Esophagus mucosa (tissue), 1 donor: ENCODE data around the gene HAP1. TPM values are rescaled to one million over a fixed set of nuclear protein-coding genes. Genes with fewer than 3 reads are reported as not detected.

Source experiments
- ATAC-seq: fragments of 200-7000 bp; cut with Tn5 transposase; one replicate; pipeline ENCODE4 v1.9.1; 2020
- total RNA-seq: library from RNA; stranded (reverse); gene quantifications from one replicate; pipeline ENCODE4 v1.2.4, GENCODE V29; 2023
- donor health status: DM: yes; HTN: yes; CAD: no.

The HAP1 gene
- total RNA-seq, 1 donor from 2014 or later = 1.4 TPM

DNA sequence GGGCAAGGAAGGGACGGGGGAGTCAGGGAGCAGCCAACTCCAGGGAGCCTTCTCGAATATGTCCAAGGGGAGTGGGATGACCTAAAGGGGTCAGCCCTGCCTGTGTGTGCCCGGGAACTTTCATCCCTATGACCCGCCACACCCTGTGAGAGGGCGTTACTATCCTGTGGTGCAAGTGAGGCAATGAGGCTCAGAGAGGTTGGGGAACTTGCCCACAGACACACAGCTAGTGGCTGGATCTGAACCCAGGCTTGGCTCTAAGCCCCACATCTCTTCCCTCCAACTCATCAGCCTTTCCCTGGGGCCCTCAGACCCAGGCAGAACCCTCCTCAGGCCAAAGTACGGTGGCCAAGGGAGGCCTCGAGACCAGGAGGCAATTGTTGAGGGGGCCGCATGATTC, 28.9 kb upstream of the HAP1 start:
- ATAC-seq = peak; percentile 25

DNA sequence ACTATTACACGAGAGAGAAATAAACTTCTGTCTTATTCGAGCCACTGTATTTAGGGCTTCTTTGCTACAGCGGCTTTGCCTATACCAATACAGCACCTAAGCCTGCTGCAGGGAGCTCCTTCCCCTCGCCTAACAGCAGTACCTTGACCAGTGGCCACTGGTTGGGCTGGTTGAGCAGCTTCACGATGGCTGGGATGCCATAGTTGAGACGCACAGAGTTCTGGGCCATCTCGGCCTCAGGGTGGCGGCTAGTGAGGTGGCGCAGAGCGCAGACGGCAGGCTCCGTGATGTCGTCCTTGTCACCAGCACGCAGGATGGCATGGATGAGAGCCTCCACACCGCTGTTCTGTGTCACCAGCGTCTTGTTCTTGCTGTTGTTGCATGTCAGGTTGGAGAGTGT, 28.4 kb upstream of the HAP1 start:
- no peak for ATAC-seq

DNA sequence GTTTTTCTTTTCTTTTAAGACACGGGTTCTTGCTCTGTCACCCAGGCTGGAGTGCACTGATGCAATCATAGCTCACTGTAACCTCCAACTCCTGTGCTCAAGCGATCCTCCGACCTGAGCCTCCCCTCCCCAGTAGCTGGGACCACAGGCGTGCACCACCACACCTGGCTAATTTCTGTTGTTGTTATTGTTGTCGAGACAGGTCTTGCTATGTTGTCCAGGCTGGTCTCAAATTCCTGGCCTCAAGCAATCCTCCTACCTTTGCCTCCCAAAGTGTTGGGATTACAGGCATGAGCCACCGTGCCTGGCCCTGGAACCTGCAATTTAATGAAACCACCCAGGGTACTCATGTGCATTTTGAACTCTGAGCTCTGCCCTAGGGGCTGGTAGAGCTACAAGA, 27.9 kb upstream of the HAP1 start:
- no peak for ATAC-seq

DNA sequence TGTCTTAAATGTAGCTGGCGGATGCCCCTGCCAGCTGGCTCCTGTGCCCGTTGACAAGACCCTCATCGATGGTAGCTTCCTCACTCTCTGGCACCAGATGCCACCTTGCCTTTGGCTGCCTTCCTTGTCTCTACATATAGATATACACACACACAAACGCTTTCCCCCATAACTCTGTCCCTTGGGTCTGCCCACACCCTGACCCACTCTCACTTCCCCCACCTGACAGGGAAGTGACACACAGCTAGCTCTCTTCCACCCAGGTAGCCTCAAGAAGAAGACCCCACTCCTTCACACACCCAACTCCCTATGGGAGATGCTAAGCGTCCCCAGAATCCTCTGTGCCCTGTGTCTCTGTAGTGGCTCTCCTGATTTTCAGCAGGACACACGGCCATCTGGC, 26.4 kb upstream of the HAP1 start:
- no peak for ATAC-seq

DNA sequence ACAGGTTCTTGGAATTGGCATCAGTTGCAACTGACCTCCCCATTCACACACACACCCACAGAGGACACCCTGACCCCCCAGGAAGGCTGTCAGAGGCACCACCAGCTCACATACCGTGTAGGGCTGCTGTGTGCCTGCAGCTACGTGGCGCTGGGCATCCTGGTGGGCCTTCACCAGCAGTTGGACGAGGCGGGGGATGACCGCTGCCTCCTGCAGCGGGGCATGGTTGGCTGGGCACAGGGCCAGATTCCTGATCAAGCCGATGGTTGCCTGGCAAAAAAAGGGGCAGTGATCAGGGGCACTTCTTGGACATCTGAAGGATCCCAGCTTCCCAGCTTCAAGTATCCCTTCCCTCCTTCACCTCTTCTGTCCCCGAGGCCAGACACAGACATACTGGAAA, 24.2 kb upstream of the HAP1 start:
- ATAC-seq = peak; percentile 3

DNA sequence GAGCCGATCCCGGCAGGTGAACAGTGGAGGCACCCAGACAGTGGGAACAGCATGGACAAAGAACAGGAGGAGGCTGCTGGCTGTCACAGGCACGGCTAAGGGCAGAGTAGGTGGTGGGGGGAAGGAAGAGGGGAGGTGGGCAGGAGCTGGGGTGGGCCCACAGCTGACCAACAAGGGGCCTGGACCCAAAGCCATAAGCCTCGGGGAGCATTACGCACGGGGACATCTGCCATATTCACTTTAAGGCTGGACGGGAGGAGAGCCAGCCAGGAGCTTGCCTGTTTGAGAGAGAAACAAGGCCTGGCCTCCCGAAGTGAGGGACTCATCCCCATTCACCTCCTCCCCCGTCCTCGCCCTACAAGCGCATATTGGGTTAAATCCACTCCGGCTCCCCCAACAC, 19.6 kb upstream of the HAP1 start:
- no peak for ATAC-seq

DNA sequence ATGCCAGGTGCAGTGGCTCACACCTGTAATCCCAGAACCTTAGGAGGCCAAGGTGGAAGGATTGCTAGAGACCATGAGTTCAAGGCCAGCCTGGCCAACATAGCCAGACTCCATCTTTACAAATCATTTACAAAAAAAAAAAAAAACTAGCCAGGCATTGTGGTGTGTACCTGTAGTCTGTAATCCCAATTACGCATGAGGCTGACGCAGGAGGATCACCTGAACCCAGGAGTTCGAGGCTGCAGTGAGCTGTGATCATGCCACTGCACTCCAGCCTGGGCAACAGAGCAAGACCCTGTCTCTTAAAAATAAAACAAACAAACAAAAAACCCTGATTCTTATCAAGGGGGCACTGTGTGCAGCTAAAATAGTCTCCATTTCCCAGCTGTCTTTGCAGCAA, 16.8 kb upstream of the HAP1 start:
- ATAC-seq = no peak

DNA sequence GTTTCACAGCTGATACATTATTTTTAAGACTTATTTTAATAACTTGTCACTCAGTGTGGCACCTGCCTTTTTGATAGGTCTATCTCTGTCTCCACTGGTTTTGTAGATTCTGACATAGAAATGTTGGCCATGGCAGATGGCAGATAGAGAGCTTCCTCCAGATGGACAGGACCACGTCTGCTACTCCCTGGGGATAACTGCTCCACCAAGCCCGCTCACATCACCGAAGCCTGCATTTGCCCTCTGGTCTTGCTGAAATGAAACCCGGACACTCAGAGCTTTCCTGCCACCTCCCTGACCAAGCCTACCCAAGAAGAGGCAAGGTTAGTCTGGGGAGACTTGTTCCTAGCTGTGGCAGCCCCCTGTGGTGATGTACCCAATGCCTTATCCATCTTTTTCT, 16.4 kb upstream of the HAP1 start:
- ATAC-seq = no peak

DNA sequence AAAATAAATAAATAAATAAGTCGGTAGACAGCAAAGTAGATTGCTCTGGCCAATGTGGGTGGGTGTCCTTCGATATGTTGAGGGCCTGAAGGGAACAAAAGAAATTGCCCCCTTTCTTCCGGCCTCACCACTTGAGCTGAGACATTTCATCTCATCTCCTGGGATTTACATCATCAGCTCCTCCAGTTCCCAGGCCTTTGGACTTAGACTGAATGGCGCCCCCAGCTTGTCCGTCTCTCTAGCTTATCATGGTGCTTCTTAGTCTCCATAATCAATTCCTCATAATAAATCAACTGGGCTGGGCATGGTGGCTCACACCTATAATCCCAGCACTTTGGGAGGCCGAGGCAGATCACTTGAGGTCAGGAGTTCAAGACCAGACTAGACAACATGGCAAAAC, 13.8 kb upstream of the HAP1 start:
- ATAC-seq = no peak

DNA sequence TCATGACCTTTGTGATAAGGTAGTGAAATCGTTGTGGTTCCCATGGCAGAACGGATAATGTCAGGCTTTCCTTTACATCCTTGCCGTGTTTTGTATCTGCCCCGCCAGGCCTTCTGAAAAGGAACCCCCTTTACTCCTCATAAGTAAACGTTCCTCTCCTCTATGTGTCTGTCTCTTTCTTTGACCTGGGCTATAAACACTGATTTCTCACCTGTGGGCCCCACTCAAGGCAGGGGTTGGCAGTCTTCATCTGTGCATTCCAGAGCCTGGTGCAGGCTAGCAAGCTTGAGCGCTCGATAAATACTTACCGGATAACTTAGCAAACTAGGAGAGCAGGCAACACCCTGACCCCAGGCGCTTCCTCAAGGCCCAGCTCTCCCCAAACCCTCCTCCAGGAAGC, 7.3 kb upstream of the HAP1 start:
- ATAC-seq = peak; percentile 3

DNA sequence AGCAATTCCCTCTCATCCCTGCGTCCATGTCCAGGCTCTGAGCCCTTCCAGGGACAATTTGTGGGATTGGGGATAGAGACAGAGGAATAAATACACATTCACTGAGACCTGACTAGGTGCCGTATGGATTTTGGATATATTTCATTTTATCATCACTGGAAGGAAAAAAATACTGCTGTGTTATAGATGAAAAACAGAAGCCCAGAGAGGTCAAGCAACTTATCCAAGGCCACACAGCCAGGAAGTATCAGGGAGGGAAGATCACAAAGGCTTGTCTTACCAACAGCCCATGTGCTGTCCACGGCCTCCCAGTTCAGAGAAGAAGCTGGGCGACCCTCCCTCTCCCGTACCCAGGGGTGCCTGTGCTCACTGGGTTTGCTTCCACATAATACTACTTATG, 6.1 kb upstream of the HAP1 start:
- no peak for ATAC-seq

DNA sequence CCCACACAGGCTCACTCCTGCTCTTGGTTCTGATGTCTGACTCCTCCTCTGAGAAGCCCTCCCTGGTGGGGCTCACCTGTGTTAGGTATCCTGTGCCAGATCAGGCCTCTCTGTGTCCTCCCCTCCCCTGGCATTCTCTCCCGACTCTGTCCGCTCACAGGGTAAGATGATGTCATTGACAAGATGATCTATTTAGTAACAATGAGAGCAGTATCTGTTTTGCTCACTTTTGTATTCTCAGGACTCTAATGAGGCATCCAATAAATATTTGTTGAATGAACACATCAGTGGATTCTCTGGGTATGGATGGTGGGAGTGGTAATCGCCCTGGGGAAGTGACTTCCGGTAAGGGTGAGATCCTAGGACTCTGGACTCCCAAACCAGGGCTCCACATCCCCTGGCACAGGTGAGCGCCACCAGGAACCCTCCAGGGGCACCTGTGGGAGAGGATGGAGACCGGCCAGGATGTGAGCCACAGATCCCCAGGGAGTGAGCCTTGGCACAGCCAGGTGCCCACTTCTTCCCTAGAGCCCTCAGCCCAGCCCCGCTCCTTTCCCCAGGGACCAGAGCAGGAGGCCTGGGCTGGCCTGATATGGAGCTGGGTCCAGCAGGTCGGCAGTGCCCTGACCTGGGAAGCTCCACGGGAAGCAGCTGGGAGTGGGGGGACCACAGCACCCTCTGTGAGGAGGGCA, 5.4 kb upstream of the HAP1 start:
- ATAC-seq = peak; percentile 2

DNA sequence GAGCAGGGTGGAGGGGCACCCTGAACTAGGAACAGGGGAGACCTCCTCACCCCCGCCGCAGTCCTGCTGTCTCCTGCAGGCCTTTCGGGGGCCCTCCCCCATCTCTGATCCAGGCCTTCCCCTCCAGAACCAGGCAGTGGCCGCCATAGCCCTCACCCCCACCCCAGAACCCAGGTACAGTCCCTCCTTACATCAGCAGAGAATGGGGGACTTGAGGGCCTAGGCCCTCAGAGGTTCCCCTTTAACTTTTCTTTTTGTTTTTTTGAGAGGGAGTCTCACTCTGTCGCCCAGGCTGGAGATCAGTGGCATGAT, 4.3 kb upstream of the HAP1 start:
- ATAC-seq = no peak

DNA sequence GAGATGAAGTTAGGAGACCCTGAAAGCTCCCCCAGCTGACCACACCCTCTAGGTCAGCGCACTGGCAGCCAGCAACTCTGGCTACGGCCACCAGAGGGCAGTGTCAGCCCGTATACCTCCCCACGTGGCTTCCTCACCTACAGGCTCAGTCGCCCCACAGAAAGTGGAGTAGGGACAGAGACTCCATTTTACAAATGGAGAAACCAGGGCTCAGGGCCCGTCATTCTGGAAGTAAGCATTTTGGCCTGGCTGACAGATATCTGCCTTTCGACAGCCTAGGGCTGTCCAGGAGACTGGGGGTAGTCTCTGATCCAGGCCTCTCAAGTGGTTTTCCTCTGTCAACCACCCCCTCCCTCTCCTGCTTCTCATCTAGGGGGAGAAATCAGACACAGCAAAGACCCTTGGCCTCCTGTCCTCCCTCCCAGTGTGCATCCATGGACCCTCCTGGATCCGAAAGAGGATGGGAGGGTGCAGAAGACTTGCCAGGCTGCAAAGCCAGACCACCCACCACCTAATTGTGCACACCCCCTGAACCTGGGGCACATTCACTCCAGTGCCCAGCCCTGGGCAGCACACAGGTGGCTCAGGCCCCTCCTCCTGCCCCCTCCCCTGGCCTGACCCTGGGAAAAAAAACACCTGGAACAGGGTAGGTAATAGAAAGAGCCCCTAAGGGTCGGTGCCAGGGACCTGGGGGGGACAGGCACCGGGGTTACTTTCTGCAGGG, 3.8 kb upstream of the HAP1 start:
- peak; percentile 73 for ATAC-seq

DNA sequence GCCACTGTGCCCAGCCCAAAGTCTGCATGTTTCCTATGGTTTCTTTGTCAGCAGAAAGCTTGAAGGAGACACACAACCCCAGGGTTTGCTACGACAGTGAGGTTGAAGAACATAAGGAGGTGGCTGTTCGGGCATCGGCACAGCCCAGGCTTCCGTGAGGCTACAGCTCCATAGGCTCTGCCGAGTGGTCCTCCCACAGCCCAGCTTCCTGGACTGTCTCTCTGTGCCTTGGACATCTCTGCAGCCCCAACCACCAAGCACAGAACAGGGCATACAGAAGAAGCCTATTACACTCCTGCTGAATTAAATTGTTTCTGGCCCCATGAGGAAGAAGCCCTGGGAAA, 3.2 kb upstream of the HAP1 start:
- peak; percentile 1 for ATAC-seq

DNA sequence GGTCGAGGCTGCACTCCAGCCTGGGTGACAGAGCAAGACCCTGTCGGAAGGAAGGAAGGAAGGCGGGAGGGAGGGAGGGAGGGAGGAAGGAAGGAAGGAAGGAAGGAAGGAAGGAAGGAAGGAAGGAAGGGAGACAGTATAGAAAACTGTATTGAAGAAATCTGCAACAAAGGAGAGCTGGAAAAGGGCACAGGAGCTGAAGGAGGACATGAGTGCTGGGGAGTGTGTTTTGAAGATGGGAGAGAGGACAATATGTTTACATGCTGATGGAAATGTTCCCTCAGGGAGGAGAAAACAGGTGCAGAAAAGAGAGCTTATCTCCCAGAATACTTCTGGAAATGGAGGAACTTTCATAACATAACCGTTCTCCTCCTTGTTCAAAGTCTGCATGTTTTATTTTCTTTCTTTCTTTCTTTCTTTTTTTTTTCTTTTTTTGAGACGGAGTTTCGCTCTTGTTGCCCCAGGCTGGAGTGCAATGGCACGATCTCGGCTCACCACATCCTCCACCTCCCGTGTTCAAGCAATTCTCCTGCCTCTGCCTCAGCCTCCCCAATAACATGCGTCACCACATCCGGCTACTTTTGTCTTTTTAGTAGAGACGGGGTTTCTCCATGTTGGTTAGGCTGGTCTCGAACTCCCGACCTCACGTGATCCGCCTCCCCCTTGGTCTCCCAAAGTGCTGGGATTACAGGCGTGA, 2.7 kb upstream of the HAP1 start:
- ATAC-seq = no peak

DNA sequence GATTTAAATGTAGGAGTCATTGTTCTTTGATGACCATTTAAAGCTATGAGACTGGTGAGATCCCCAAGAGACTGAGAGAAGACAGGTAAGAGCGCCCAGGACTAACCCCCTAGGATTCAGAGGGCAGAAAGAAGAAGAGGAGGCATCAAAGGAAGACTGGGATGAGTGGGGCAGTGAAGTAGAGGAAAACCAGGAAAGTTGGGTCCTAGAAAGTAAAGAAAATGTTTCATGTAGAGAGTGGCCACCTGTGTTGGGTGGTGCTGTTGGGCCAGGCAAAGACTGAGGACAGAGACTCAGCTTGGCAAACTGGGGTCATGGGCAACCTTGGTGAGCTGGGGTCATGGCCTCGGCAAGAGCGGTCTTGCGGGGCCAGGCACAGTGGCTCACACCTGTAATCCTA, 1.3 kb upstream of the HAP1 start:
- ATAC-seq = no peak

DNA sequence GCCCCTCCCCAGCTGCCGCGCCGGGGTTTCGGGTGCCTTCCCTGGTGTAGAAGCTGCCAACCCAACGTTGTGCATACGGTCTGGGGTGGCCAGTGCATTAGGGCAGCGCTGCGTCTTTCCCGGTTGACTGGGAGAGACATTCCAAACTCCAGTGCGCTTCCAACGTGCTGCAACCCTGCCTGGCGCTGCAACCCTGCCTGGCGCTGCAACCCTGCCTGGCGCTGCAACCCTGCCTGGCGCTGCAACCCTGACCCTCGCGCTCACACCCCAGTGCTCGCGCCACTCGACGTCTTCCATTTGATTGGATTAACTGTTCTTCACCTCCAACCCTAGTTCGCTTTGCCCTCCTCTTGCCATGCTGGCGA, 488 bp upstream of the HAP1 start:
- ATAC-seq = peak; percentile 1

DNA sequence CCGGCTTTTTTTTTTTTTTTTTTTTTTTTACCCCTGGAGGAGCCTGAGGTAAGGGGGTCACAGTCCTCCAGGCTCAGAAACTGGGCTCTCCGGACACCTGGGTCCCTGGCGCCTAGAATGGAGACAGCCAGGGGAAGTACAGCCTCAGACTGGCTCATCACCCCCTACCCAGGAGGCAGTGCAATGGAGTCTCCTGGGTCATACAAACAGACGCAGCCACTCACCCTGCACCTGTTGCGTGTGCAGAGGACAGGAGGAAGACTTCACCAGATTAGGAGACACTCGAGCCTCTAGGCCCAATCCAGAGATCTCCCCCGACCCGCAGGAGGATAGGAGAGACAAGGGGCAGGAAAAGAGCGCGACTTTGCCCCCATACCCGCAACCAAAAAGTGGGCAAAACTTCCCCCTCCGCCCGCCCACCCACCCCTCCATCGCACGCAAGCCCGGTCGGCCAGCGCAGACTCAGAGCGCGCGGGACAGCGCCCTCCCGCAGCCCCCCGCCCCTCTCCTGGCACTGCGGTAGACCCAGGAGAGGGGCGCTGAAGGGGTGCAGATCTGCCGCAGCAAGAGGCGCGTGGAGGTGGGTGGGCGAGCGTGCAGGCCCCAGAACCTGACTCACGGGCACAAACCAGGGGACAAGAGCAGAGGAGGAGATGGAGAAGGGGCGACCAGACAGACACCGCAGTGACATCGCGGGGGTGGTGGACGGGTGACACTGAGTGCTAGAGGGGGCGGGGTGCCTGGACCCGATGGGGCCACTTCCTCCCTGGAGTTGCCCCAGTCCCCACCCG, 900 bp downstream of the HAP1 start:
- no peak for ATAC-seq

DNA sequence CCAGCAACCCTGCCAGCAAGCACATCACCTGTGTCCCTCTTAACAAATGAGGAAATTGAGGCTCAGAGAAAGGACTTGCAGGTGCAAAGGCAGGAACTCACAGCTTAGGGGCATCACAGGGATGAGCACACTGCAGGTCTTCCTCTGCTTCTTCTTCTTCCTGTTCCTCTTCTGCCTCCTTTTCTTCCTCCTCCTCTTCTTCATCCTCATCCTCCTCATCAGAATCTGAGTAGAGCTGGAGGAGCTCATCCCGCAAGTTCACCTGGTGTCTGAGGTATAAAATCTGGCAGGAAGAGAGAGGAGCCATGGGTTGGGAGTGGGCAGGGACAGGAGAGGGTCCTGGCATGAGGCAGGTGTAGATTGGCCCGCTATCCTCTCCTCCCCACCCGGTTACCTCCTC, 2.6 kb downstream of the HAP1 start:
- ATAC-seq = no peak

DNA sequence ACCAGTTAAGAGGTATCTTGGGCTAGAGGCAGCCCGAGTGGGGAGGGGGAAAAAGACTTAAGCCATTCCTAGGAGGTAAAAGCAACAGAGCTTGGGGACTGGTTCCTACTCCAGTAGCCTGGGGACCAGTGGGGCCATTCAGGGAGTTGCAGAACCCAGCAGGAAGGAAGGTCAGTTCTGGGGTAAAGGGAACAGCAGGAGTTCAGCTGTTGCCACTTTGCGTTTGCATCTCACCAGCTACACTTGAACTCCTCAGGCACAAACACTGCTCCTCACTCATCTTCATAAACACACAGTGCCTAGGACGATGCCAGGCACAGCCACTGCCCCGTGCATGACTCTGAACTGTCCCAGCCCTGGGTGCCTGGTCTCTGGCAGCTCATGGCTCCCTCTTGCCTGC, 4.0 kb downstream of the HAP1 start:
- no peak for ATAC-seq

DNA sequence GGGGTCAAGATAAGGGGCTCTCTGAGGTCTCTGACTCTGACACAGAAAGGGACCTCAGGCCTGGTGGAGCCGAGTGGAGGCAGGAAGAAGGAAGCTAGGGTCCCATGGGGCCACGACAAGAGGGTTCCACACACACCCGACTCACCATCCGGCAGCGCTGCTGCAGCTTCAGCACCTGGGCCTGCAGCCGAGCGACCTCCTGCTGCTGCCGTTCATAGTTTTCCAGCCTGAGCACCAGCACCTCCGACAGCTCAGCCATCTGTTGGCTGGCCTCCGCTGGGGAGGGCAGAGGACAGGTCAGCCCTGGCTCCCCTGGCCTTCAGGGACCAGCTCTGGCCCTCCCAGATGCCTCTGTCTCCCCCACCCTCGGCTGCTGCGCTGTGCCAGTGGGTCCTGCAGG, 6.4 kb downstream of the HAP1 start:
- no peak for ATAC-seq

DNA sequence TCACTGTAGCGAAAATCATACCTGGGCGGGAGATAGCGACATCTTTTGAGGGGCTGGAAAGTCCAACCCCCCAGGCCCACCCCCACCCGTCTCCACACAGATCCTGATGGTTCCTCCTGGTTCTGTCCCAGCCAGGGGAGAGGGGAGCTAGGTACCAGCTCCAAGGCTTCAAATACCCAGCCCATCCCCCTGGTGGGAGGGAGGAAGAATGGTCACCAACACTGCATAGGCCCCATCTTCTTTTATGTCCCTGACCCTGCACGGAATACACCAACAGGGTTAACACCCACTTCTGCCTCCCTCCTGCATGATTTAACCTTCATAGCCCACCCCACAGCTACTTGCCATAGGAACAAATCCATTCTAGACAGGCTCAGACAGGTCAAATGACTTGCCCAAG, 9.3 kb downstream of the HAP1 start:
- ATAC-seq = no peak
